T-helper 2 cell treated with Interferon-gamma antibody and Interleukin-4, amounts not matched to agents 100 ng/mL and 5 ng/mL, for 36 hours (primary cell): ENCODE results near the gene LRIT2. TPM values are rescaled to one million over a fixed set of nuclear protein-coding genes. Genes with fewer than 3 reads are reported as not detected.

Experiments
- intact Hi-C: fragments of 100-400 bp; cut with micrococcal nuclease; formaldehyde crosslinking; loops from one replicate; pipeline ENCODE4 v1.15.1; 2023
- total RNA-seq: library from RNA; stranded (reverse); gene quantifications from 2 replicates; pipeline ENCODE4 v1.2.3, GENCODE V29; 2022

The LRIT2 gene
- total RNA-seq: not detected in 2 replicates

GRCh38 chr10:84225427-84226173, at the start of gene LRIT2:
Gene LRIT2 (minus strand): TSS chr10:84225544. CDS start chr10:84225520, 24 bp downstream.
- intact Hi-C loops: no loop called here

- intact Hi-C loops: no loop called here
These were observed 45.4 kb upstream of the LRIT2 start for GRCh38 chr10:84270708-84271107.

GRCh38 chr10:84269773-84270172, 44.4 kb upstream of the LRIT2 start:
- intact Hi-C loops: loop anchor here (5.0 to 10.0 kb wide), 2 partner anchors 38 to 445 kb away; no protein-coding TSS in a partner anchor

GRCh38 chr10:84269162-84269561, 43.8 kb upstream of the LRIT2 start:
- intact Hi-C loops: loop anchor here (5.0 to 10.0 kb wide), 2 partner anchors 38 to 446 kb away; no protein-coding TSS in a partner anchor

GRCh38 chr10:84267503-84268126, 42.3 kb upstream of the LRIT2 start:
- intact Hi-C loops: loop anchor here (1.0 to 10.0 kb wide), 4 partner anchors 40 to 447 kb away; no protein-coding TSS in a partner anchor

GRCh38 chr10:84265418-84265817, 40.1 kb upstream of the LRIT2 start:
- intact Hi-C loops: loop anchor here (2.0 to 10.0 kb wide), 3 partner anchors 42 to 449 kb away; no protein-coding TSS in a partner anchor

GRCh38 chr10:84264611-84265141, 39.3 kb upstream of the LRIT2 start:
- intact Hi-C loops: loop anchor here (1.0 to 10.0 kb wide), 4 partner anchors 43 to 450 kb away; no protein-coding TSS in a partner anchor

GRCh38 chr10:84263716-84264115, 38.4 kb upstream of the LRIT2 start:
- intact Hi-C loops: loop anchor here (1.0 to 10.0 kb wide), 3 partner anchors 111 to 451 kb away; no protein-coding TSS in a partner anchor

- intact Hi-C loops: loop anchor here (10.0 kb wide), 1 partner anchor 452 kb away; no protein-coding TSS in a partner anchor
These were observed 37.0 kb upstream of the LRIT2 start for GRCh38 chr10:84262190-84262956.

- intact Hi-C loops: loop anchor here (10.0 kb wide), 1 partner anchor 453 kb away; no protein-coding TSS in a partner anchor
These were observed 36.0 kb upstream of the LRIT2 start for GRCh38 chr10:84261236-84261915.

- intact Hi-C loops: no loop called here
These were observed 32.8 kb upstream of the LRIT2 start for GRCh38 chr10:84258034-84258695.

- intact Hi-C loops: no loop called here
These were observed 32.1 kb upstream of the LRIT2 start for GRCh38 chr10:84257343-84258020.

GRCh38 chr10:84256510-84257342, 31.4 kb upstream of the LRIT2 start:
- intact Hi-C loops: no loop called here

- intact Hi-C loops: no loop called here
These were observed 29.5 kb upstream of the LRIT2 start for GRCh38 chr10:84254552-84255478.

GRCh38 chr10:84248794-84249193, 23.4 kb upstream of the LRIT2 start:
- intact Hi-C loops: no loop called here

GRCh38 chr10:84247496-84247895, 22.2 kb upstream of the LRIT2 start:
- intact Hi-C loops: no loop called here

- intact Hi-C loops: no loop called here
These were observed 19.4 kb upstream of the LRIT2 start, which contains the start of gene RGR for GRCh38 chr10:84244651-84245270. Gene RGR (plus strand): TSS chr10:84245053. CDS start chr10:84245091, 38 bp downstream.
